DND-41 (cell line): Measurements from ENCODE around the gene FBLN5.

Experiments
- ATAC-seq: fragments of 200-7000 bp; cut with Tn5 transposase; 3 replicates; pipeline ENCODE4 v1.9.1; 2021; ENCODE audit warnings: low read depth; ENCODE audit not compliant: insufficient read depth
- DNase-seq: peaks from one replicate; pipeline ENCODE4 v3.0.0-alpha.2; 2020
- H2AFZ ChIP-seq: 2 replicates; pipeline ENCODE4 v1.6.0; 2012; ENCODE audit warnings: low read depth, low read length
- H3K27ac ChIP-seq: 2 replicates; pipeline ENCODE4 v1.5.1; 2012; ENCODE audit warnings: low read length, inconsistent platforms
- H3K27me3 ChIP-seq: fragments of 200-600 bp; sonication (generic); 2 replicates; pipeline ENCODE4 v1.6.0; 2012; ENCODE audit warnings: low read length, mild to moderate bottlenecking, inconsistent platforms; ENCODE audit not compliant: insufficient read depth, poor library complexity
- H3K36me3 ChIP-seq: 2 replicates; pipeline ENCODE4 v1.5.1; 2012; ENCODE audit warnings: low read length, inconsistent platforms; ENCODE audit not compliant: insufficient read depth
- H3K4me1 ChIP-seq: 2 replicates; pipeline ENCODE4 v1.5.1; 2012; ENCODE audit warnings: mild to moderate bottlenecking, low read length; ENCODE audit not compliant: insufficient read depth
- H3K4me2 ChIP-seq: 2 replicates; pipeline ENCODE4 v1.6.0; 2012; ENCODE audit warnings: mild to moderate bottlenecking, moderate library complexity, low read length, inconsistent platforms; ENCODE audit not compliant: insufficient read depth
- H3K4me3 ChIP-seq, 2 experiments: fragments of 200-600 bp in 1 of 2; shearing (Covaris generic) in 1 of 2; 2 replicates each; pipeline ENCODE4 v1.5.1; 2012 to 2016; ENCODE audit warnings: inconsistent platforms in 2 of 2, low read length in 2 of 2, mild to moderate bottlenecking in 2 of 2, low read depth in 1 of 2, moderate library complexity in 1 of 2
- H3K79me2 ChIP-seq: 2 replicates; pipeline ENCODE4 v1.6.0; 2012; ENCODE audit warnings: low read length, inconsistent platforms; ENCODE audit not compliant: insufficient read depth
- H3K9ac ChIP-seq: 2 replicates; pipeline ENCODE4 v1.6.0; 2012; ENCODE audit warnings: low read depth, mild to moderate bottlenecking, inconsistent platforms, low read length, moderate library complexity
- H3K9me3 ChIP-seq: 2 replicates; pipeline ENCODE4 v1.5.1; 2012; ENCODE audit warnings: low read length, moderate library complexity, mild to moderate bottlenecking, inconsistent platforms; ENCODE audit not compliant: insufficient read depth, severe bottlenecking
- H4K20me1 ChIP-seq: 2 replicates; pipeline ENCODE4 v1.6.0; 2012; ENCODE audit warnings: low read length; ENCODE audit not compliant: insufficient read depth
- CTCF ChIP-seq: IDR thresholded peaks from 2 replicates; pipeline ENCODE4 v1.5.1; 2012; ENCODE audit warnings: borderline replicate concordance, low read length, moderate library complexity, mild to moderate bottlenecking; ENCODE audit not compliant: poor library complexity, severe bottlenecking; ENCODE audit errors: extremely low read depth
- EZH2 ChIP-seq: IDR thresholded peaks from 3 replicates; pipeline ENCODE4 v1.6.1; 2012; ENCODE audit warnings: borderline replicate concordance, low read depth, mild to moderate bottlenecking, moderate library complexity, low read length, inconsistent platforms; ENCODE audit not compliant: severe bottlenecking

The FBLN5 gene

GRCh38 chr14:91860238-91860637 lies 87.3 kb downstream of the FBLN5 start:
- no peak for DNase-seq
- Histone ChIP-seq H3K4me3 (no peak overlapping the region), H3K9me3 (no peaks in the 10 kb centered on the region), H3K79me2 (no peaks in the 10 kb centered on the region), H3K27ac (no peak overlapping the region), H3K4me2 (no peak overlapping the region), H3K4me1 (peaks cover 20% of the 10 kb centered on the region), H3K27me3 (no peaks in the 10 kb centered on the region), H3K9ac (no peak overlapping the region), H3K36me3 (no peaks in the 10 kb centered on the region), H2AFZ (peak overlapping the region; percentile 24; the same call in 1 of the 2 replicates), H4K20me1 (no peaks in the 10 kb centered on the region)
- ATAC-seq, result no peak
- no peak for TF ChIP-seq CTCF
- TF ChIP-seq EZH2, result no peak

- H3K9me3 ChIP-seq, result no peaks in the 10 kb centered on the region
- no peak overlapping the region for H3K9ac ChIP-seq
- no peak for ATAC-seq
- no peak overlapping the region for H2AFZ ChIP-seq
- no peak for DNase-seq
- TF ChIP-seq CTCF, result no peak
- TF ChIP-seq EZH2, result no peak
- H4K20me1 ChIP-seq, result no peaks in the 10 kb centered on the region
- no peak overlapping the region for H3K27ac ChIP-seq
- H3K36me3 ChIP-seq, result no peaks in the 10 kb centered on the region
- peaks cover 19% of the 10 kb centered on the region for H3K4me1 ChIP-seq
- no peak overlapping the region for H3K4me2 ChIP-seq
- no peaks in the 10 kb centered on the region for H3K27me3 ChIP-seq
- H3K79me2 ChIP-seq, result no peaks in the 10 kb centered on the region
- H3K4me3 ChIP-seq, result no peak overlapping the region
Measured at GRCh38 chr14:91858536-91859275, 88.8 kb downstream of the FBLN5 start.

- no peaks in the 10 kb centered on the region for H3K9me3 ChIP-seq
- TF ChIP-seq EZH2 (no peak), CTCF (no peak)
- H2AFZ ChIP-seq, result no peak overlapping the region
- H3K27me3 ChIP-seq, result no peaks in the 10 kb centered on the region
- no peaks in the 10 kb centered on the region for H4K20me1 ChIP-seq
- H3K4me3 ChIP-seq, result no peak overlapping the region
- peaks cover 15% of the 10 kb centered on the region for H3K4me1 ChIP-seq
- ATAC-seq, result no peak
- no peak overlapping the region for H3K27ac ChIP-seq
- H3K4me2 ChIP-seq, result no peak overlapping the region
- no peaks in the 10 kb centered on the region for H3K36me3 ChIP-seq
- DNase-seq, result no peak
- H3K9ac ChIP-seq, result no peak overlapping the region
- no peaks in the 10 kb centered on the region for H3K79me2 ChIP-seq
Measured at GRCh38 chr14:91857614-91858013, 89.9 kb downstream of the FBLN5 start.
